Esophagus muscularis mucosa (tissue), 4 donors: ENCODE measurements around the gene MPC1L.

Source experiments
- EP300 ChIP-seq: sonication (generic); formaldehyde crosslinking; IDR thresholded peaks from one replicate; pipeline ENCODE4 v1.6.1; 2017; ENCODE audit warnings: antibody characterized with exemption
- POLR2A ChIP-seq: fragments of 450-650 bp; IDR thresholded peaks from one replicate; pipeline ENCODE4 v1.6.1; 2017; ENCODE audit warnings: antibody characterized with exemption, moderate library complexity, mild to moderate bottlenecking, low read depth
- POLR2AphosphoS5 ChIP-seq, 2 donors: sonication (generic); formaldehyde crosslinking; IDR thresholded peaks; one replicate each; pipeline ENCODE4 v1.6.1; 2017; ENCODE audit warnings: antibody characterized with exemption in 2 of 2
- TF ChIP-seq, protein P1 (sequence below), 3 experiments: fragments of 200-600 bp in 2 of 3; fragments of 450-650 bp in 1 of 3; sonication (generic) in 2 of 3; IDR thresholded peaks; one replicate each; pipeline ENCODE4 v1.5.1; 2017 to 2019; ENCODE audit warnings: antibody characterized with exemption in 3 of 3, mild to moderate bottlenecking in 2 of 3, moderate library complexity in 1 of 3

DNA sequence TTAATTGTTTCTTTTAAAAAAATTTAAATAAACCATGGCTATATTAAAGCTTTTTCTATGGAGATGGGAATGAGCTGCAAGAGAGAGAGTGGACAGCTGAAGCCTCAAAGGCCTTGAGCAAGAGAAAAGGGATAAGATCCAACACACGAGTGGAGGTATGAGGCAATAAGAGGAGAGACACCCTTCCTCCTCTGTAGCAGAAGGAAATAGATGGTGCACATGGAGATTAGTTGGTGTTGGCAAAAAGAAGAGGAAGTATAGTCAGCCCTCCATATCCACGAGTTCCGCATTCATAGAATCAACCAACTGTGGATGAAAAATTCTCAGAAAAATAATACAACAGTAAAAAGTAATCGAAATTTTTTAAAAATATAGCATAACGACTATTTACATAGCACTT lies 20.9 kb downstream of the MPC1L start:
- TF ChIP-seq POLR2AphosphoS5 (IDR thresholded peaks at IDR 0.05) (peak in 1 of 2 donors; percentile 15), POLR2A (no peak), EP300 (no peak)
- TF ChIP-seq, protein P1, sequence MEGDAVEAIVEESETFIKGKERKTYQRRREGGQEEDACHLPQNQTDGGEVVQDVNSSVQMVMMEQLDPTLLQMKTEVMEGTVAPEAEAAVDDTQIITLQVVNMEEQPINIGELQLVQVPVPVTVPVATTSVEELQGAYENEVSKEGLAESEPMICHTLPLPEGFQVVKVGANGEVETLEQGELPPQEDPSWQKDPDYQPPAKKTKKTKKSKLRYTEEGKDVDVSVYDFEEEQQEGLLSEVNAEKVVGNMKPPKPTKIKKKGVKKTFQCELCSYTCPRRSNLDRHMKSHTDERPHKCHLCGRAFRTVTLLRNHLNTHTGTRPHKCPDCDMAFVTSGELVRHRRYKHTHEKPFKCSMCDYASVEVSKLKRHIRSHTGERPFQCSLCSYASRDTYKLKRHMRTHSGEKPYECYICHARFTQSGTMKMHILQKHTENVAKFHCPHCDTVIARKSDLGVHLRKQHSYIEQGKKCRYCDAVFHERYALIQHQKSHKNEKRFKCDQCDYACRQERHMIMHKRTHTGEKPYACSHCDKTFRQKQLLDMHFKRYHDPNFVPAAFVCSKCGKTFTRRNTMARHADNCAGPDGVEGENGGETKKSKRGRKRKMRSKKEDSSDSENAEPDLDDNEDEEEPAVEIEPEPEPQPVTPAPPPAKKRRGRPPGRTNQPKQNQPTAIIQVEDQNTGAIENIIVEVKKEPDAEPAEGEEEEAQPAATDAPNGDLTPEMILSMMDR (IDR thresholded peaks at IDR 0.05) = no peak
